B cell (primary cell): Measurements from ENCODE around the gene ABHD10. TPM values are rescaled to one million over a fixed set of nuclear protein-coding genes. Genes with fewer than 3 reads are reported as not detected.

Experiments
- ATAC-seq: fragments of 200-7000 bp; cut with Tn5 transposase; one replicate; pipeline ENCODE4 v1.10.0; 2021; ENCODE audit warnings: low read depth, mild to moderate bottlenecking, moderate number of reproducible peaks, moderate library complexity
- CTCF ChIA-PET: fragments of 350-600 bp; sonication (Branson Sonifier 250); formaldehyde crosslinking; loops from one replicate; lab custom pipeline; 2021; ENCODE audit warnings: antibody characterized with exemption, inconsistent platforms; lab: Charles Lee
- POLR2A ChIA-PET: fragments of 350-600 bp; sonication (Branson Sonifier 250); formaldehyde crosslinking; loops from one replicate; lab custom pipeline; 2021; ENCODE audit warnings: antibody characterized with exemption; lab: Charles Lee
- DNase-seq: peaks from one replicate; pipeline ENCODE4 v3.0.0; 2013
- H2AFZ ChIP-seq: 2 replicates; pipeline ENCODE4 v1.6.1; 2012; ENCODE audit warnings: mild to moderate bottlenecking, low read depth, low read length; ENCODE audit not compliant: insufficient read depth, poor library complexity, severe bottlenecking
- H3K27ac ChIP-seq, 2 donors: 1 replicate in 1 of 2; 2 replicates in 1 of 2; pipeline ENCODE4 v1.5.1; 2012 to 2013; ENCODE audit warnings: low read length in 2 of 2, mild to moderate bottlenecking in 2 of 2, moderate library complexity in 1 of 2
- H3K27me3 ChIP-seq, 4 experiments: fragments of 200-600 bp in 1 of 4; sonication (generic) in 1 of 4; replicated peaks in 1 of 4; 1 replicate in 2 of 4; 2 replicates in 2 of 4; pipeline versions ENCODE4 v1.6.1 to v1.7.0; 2013 to 2016; ENCODE audit warnings: low read length in 3 of 4, mild to moderate bottlenecking in 2 of 4, mixed read lengths in 1 of 4, moderate library complexity in 1 of 4; ENCODE audit not compliant: insufficient read depth in 4 of 4, control insufficient read depth in 3 of 4; ENCODE audit errors: control extremely low read depth in 1 of 4
- H3K36me3 ChIP-seq, 2 experiments: replicated peaks in 1 of 2; 1 replicate in 1 of 2; 2 replicates in 1 of 2; pipeline versions ENCODE4 v1.6.1 to v1.7.1; 2013; ENCODE audit warnings: low read length in 1 of 2; ENCODE audit not compliant: insufficient read depth in 2 of 2, control insufficient read depth in 1 of 2; ENCODE audit errors: control extremely low read depth in 1 of 2, extremely low read depth in 1 of 2
- H3K4me1 ChIP-seq, 2 donors: fragments of 200-600 bp in 1 of 2; sonication (generic) in 1 of 2; 1 replicate in 1 of 2; 2 replicates in 1 of 2; pipeline versions ENCODE4 v1.5.1 to v1.6.1; 2013 to 2017; ENCODE audit warnings: low read length in 2 of 2; ENCODE audit not compliant: control insufficient read depth in 2 of 2, insufficient read depth in 2 of 2
- H3K4me2 ChIP-seq: replicated peaks from 2 replicates; pipeline ENCODE3; 2012; ENCODE audit warnings: mild to moderate bottlenecking, low read depth, low read length; ENCODE audit not compliant: poor library complexity, severe bottlenecking
- H3K4me3 ChIP-seq, 5 experiments: fragments of 200-600 bp in 1 of 5; sonication (generic) in 1 of 5; 1 replicate in 3 of 5; 2 replicates in 2 of 5; pipeline versions ENCODE4 v1.5.1 to v1.7.0; 2011 to 2016; ENCODE audit warnings: low read length in 4 of 5, mild to moderate bottlenecking in 4 of 5, low read depth in 2 of 5, control low read depth in 1 of 5, moderate library complexity in 1 of 5; ENCODE audit not compliant: insufficient read depth in 1 of 5; ENCODE audit errors: control extremely low read depth in 1 of 5, extremely low read depth in 1 of 5
- H3K79me2 ChIP-seq: fragments of 200-600 bp; sonication (generic); one replicate; pipeline ENCODE4 v1.6.0; 2016; ENCODE audit warnings: low read length; ENCODE audit not compliant: control insufficient read depth, insufficient read depth
- H3K9ac ChIP-seq: fragments of 200-600 bp; sonication (generic); 2 replicates; pipeline ENCODE4 v1.6.1; 2017; ENCODE audit warnings: mild to moderate bottlenecking, low read length, moderate library complexity
- H3K9me3 ChIP-seq, 3 donors: one replicate each; pipeline versions ENCODE4 v1.6.1 to v1.7.1; 2013; ENCODE audit warnings: low read length in 2 of 3; ENCODE audit not compliant: control insufficient read depth in 2 of 3, insufficient read depth in 1 of 3; ENCODE audit errors: control extremely low read depth in 1 of 3
- H4K20me1 ChIP-seq: 2 replicates; pipeline ENCODE4 v1.6.0; 2012; ENCODE audit warnings: mild to moderate bottlenecking, low read length; ENCODE audit not compliant: insufficient read depth, control insufficient read depth, poor library complexity, severe bottlenecking
- H3K27ac Mint-ChIP-seq: one replicate; pipeline ENCODE4 v1.8.0; 2021; ENCODE audit warnings: mixed read lengths
- H3K27me3 Mint-ChIP-seq: one replicate; pipeline ENCODE4 v1.8.0; 2021; ENCODE audit warnings: mixed read lengths
- H3K4me1 Mint-ChIP-seq: one replicate; pipeline ENCODE4 v1.8.0; 2021; ENCODE audit warnings: mixed read lengths
- H3K4me3 Mint-ChIP-seq: one replicate; pipeline ENCODE4 v1.8.0; 2021; ENCODE audit warnings: mixed read lengths
- H3K9me3 Mint-ChIP-seq: one replicate; pipeline ENCODE4 v1.8.0; 2022; ENCODE audit warnings: mixed read lengths; ENCODE audit not compliant: insufficient read depth
- CTCF ChIP-seq: fragments of 200-600 bp; IDR thresholded peaks from one replicate; pipeline ENCODE4 v1.8.0; 2022; ENCODE audit warnings: antibody characterized with exemption, mild to moderate bottlenecking
- EZH2 ChIP-seq: IDR thresholded peaks from 2 replicates; pipeline ENCODE4 v1.6.1; 2012; ENCODE audit warnings: borderline replicate concordance, low read depth, mild to moderate bottlenecking, moderate library complexity, low read length; ENCODE audit not compliant: insufficient read depth, poor library complexity, severe bottlenecking
- WGBS: methylation state at CpG from one replicate; pipeline ENCODE4 v1.1.5; 2013; ENCODE audit warnings: missing lambda C conversion rate; ENCODE audit not compliant: insufficient coverage; 5-methylcytosine and 5-hydroxymethylcytosine counted together
- intact Hi-C: fragments of 100-400 bp; cut with micrococcal nuclease; formaldehyde crosslinking; loops from one replicate; pipeline ENCODE4 v1.10.0; 2022
- polyA plus RNA-seq: library from polyadenylated mRNA; depleted of rRNA; stranded (reverse); fragments of >200 nt; gene quantifications from 2 replicates; pipeline ENCODE4 v1.2.3, GENCODE V29; 2012
- total RNA-seq, 2 donors: library from RNA; stranded (reverse); fragments of 120-200 nt in 1 of 2; gene quantifications; 1 replicate in 1 of 2; 2 replicates in 1 of 2; pipeline versions ENCODE4 v1.2.3 to v1.2.4, GENCODE V29; 2013 to 2022

Gene ABHD10
- total and polyA plus RNA-seq, 2 donors (not counting 1 experiment from before 2014, with no cell fraction given): 22.1 to 40.1 TPM

- intact Hi-C loops: no loop called here
- no peak overlapping the region for H3K4me2 ChIP-seq
- ChIA-PET CTCF (interaction anchor here (1.4 kb wide), 1 partner anchor 11 kb away, joined by 6 read pairs; no protein-coding TSS in a partner anchor), POLR2A (no interaction called here)
- DNase-seq (no peak), ATAC-seq (no peak)
- no peak overlapping the region for H3K4me3 ChIP-seq
- Mint-ChIP-seq H3K4me1 (no peaks in the 10 kb centered on the region), H3K9me3 (no peaks in the 10 kb centered on the region), H3K27me3 (peaks cover 3% of the 10 kb centered on the region), H3K4me3 (no peak overlapping the region), H3K27ac (no peak overlapping the region)
- H3K27me3 ChIP-seq: no peaks in the 10 kb centered on the region
- no peak for TF ChIP-seq CTCF
- H3K79me2 ChIP-seq: no peaks in the 10 kb centered on the region
- H3K9ac ChIP-seq: no peak overlapping the region
- H3K9me3 ChIP-seq: no peaks in the 10 kb centered on the region
- WGBS: 100% methylated on average over 2 of the region's 3 CpGs
- H3K27ac ChIP-seq: no peak overlapping the region
- H3K36me3 ChIP-seq: no peaks in the 10 kb centered on the region
- H3K4me1 ChIP-seq: no peaks in the 10 kb centered on the region
- H2AFZ ChIP-seq: no peak overlapping the region
- no peaks in the 10 kb centered on the region for H4K20me1 ChIP-seq
These were observed 22.4 kb upstream of the ABHD10 start for GRCh38 chr3:111956449-111956848.

- Histone ChIP-seq H3K4me1 (no peaks in the 10 kb centered on the region), H3K9ac (no peak overlapping the region), H3K4me2 (no peak overlapping the region), H2AFZ (no peak overlapping the region), H4K20me1 (no peaks in the 10 kb centered on the region), H3K27ac (no peak overlapping the region), H3K27me3 (no peaks in the 10 kb centered on the region), H3K36me3 (no peaks in the 10 kb centered on the region), H3K79me2 (no peaks in the 10 kb centered on the region), H3K4me3 (no peak overlapping the region), H3K9me3 (no peaks in the 10 kb centered on the region)
- H3K4me3 Mint-ChIP-seq: no peak overlapping the region
- no peak for ATAC-seq
- H3K27ac Mint-ChIP-seq: no peak overlapping the region
- WGBS: 98% methylated on average over 3 of the region's 4 CpGs
- TF ChIP-seq CTCF (no peak), EZH2 (no peak)
- ChIA-PET POLR2A (no interaction called here), CTCF (interaction anchor here (1.4 kb wide), 1 partner anchor 11 kb away, joined by 6 read pairs; no protein-coding TSS in a partner anchor)
- H3K4me1 Mint-ChIP-seq: no peaks in the 10 kb centered on the region
- peaks cover 3% of the 10 kb centered on the region for H3K27me3 Mint-ChIP-seq
- DNase-seq: no peak
- intact Hi-C loops: no loop called here
- H3K9me3 Mint-ChIP-seq: no peaks in the 10 kb centered on the region
These were observed 21.7 kb upstream of the ABHD10 start for GRCh38 chr3:111956995-111957734.
